SHP77 (cell line): ENCODE measurements around the gene ADPGK.
"Not testable (repeated sequence)": the region's sequence is repeated elsewhere in the genome, so short reads cannot be mapped to it uniquely, and the experiment has no call there.

Experiments
- DNase-seq, 2 experiments: peaks; one replicate each; lab custom pipeline; 2025; lab: John Stamatoyannopoulos, UW

ADPGK gene

DNA sequence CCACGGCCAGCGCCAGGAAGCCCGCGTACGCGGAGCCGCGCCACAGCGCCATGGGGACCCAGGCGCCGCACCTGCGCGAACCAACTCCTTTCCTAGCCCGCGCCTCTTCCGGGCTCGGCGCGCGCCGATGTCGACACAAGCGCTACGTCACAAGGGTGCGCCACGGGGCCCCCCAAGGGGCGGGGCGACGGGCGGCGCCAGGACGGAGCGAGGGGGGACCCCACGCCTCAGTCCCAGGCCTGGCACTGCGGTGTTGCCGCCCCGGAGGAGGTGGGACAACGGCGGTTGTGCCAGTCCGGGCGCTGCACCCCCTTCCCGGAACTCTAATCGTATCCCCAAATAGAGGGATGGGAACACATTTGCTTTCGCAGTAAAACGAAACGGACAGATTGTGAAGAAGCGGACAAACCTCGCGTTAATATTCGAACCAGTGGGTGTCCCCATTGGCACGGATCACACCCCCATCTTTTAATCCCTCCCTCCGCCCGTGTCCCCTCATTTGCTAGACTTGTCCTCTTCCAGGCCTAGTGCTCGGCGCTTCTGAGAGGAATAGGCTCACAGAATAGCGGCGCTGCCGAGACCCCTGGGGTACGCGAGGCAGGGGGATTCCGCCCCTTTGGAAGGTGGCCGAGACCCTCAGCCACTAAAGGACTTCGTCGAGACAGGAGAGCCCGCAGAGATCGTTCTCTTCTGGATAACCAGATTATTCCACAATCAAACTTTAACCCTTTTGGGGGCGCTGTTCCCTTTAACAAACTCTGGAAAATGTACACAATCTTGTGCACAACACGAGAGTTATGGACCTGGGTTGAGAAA, at the start of gene ADPGK:
TSS of gene ADPGK (minus strand) at position 119 of the 816 bp plus-strand sequence. CDS start at position 52, 67 bp downstream.
- DNase-seq, result peak; percentile 80 to 81

DNA sequence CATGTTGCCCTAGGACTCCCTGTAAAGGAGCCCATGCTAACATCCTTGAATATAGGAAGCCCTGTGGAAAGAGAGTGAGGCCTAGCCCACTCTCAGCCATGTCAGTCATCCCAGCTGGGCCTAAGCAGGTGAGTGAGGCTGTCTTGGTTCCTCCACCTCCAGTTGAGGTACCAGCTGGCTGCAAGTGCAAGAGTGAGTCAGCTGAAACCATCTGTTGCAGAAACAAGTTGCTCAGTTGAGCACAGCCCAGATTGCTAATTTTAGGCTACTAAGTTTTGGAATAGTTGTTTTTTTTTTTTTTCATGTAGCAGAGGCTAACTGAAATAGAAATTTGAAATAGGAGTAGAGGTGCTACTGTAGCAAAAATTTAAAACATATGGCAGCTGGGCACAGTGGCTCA, 43.7 kb upstream of the ADPGK start:
- no peak for DNase-seq

DNA sequence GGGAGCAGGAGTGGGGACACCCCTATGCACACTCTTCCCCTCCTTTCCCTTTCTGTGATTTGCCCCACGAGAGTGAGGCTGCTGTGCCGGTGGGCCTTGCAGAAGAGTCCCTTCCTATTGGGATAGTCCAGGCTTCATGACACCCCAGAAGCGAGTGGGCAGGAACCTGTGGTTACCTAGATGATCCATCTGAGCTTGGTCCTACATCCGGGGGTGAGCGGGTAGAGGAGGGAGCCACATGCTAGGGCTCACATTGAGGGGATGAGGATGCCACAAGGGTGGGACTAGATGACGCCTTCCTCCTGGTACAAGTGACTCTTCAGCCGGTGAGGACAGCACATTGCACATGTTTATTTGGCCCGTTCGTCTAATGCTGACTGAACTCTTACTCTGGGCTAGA, 43.1 kb upstream of the ADPGK start:
- DNase-seq, result no peak

DNA sequence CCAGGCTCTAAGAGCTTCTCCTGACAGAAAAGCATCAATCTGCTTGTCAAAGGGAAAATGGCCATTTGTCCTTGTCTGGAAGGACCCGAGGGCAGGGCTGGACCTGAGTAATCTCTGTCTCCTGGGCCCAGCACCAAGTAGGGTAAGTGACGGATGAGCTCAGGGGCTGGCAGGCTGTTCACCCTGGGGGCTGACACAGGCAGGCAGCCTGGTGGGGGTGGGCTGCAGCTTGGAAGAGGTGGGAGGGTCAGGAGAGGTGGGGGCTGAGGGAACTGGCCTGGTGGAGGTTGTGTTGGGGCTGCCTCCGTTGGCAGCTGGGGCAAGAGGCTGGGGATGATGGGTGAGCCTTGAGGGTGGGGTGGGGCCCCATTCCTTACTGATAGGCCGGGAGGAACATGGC, 42.3 kb upstream of the ADPGK start:
- DNase-seq, result no peak

DNA sequence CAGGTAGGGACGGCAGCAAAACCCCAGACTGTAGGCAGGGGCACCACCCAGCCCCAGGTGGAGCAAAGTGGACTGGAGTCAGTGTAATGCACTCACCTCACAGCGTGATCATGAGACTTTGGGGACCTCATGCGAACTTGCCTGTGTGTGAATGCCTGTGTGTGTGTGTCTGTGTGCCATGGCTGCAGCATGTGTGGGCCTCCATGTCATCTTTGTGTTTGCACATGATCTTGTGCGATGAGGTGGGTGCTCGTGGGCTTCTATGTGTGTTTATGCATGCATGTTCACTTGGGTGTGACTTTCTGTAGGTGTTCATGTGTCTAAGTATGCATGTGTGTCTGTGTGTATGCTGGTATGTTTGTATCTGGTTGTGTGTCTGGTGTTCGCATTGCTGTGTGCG, 41.2 kb upstream of the ADPGK start:
- no peak for DNase-seq

DNA sequence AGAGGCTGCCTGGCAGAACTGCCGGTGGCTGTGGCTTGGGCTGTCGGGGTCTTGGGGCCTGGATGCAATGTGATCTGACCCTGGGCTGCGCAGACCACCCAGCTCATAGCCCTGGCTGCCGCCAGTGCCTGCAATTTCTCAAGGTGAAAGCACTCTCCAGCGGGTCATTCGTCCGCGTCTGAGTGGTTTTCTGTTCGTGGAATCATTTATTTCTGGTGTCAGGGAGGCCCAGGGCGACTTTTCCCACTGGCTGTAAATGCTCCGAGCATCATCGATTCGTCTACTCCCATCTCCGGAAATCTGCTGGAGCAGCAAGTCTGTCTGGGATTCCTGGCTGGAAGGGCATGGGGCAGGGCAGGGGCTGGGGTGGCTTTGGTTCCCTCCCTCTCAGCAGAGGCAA, 40.6 kb upstream of the ADPGK start:
- DNase-seq, result no peak

DNA sequence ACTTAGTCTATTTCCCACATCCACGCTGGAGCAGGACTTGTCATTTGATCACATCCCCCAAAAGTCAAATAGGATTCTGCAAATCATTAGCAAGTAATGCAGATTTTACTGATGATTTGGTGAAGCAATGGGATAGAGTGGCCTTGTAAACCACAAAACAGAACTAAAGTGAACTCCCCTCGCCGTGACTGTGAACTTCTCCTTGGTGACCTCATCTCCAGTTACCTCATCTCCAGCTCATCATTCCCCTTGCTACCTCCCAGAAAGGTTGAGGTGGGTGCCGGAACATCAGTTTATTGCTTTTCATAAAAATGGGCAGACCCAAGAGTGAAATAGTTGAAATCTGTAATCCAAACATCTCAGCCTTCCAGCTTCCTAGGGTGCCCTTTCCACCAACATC, 36.7 kb upstream of the ADPGK start:
- no peak for DNase-seq

DNA sequence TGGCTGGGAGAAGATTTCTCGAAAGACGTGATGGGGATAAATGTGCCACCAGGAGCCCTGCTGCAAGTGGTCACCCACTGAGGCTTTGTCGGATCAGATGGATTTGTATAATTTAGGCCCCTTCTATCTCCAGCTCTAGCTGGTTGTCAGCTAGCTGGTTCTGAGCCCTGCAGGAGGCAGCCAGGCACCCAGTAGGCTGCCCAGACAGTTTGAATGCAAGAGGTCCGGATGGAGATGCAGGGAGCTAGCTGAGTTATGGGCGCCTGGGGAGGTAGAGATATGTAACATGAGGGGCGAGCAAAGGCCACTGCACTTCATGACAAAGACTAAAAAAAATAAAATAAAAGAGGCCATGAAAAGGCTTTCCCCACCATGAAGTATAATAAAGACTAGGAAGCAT, 35.1 kb upstream of the ADPGK start:
- no peak for DNase-seq

DNA sequence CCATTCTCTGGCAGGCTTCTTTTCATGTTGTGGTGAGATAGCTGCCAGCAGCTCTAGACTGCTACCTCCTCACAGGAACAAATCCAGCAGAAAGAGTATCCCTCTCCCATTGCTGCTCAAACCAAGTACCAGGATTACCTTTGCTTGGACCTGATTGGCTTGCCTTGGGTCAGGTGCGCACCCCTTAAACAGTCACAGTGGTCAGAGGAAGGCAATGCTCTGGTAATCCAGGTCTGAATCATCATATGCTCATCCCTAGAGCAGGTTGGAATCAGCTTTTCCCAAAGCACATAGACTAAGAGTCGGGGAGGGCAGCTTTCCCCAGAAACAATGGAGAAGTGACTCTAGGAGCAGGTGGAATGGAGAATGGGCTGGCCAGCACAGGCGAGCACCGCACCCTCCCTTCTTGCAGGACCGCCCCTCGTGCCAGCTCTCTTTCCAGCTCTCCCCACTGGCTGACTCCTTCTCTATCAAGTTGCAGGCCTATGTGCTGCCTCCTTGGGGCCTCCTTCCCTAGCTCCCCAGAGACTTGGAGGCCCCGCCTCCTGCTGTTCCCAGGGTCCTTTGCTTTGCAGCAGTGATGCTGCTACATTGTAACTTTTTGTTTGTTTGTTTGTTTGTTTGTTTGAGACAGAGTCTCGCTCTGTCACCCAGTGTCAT, 29.9 kb upstream of the ADPGK start:
- no peak for DNase-seq

DNA sequence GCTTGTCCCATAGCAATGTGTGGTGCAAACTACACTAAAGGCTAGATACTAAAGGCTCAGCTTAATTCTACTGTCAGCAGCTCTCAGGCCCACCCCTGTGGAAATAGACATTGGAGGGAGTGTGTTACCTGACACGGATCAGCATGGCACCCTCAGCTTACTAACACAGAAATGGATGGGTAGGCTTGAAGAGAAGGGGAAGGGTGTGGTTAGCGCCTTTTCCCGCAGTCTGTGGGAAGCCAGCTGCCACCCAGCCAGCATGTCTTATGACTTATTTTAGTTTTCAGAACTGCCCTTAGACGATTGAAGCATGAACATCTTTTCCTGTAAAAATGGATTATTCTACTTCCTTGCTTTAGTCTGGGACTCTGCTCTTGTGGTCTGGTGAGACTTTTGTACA, 25.8 kb upstream of the ADPGK start:
- no peak for DNase-seq

DNA sequence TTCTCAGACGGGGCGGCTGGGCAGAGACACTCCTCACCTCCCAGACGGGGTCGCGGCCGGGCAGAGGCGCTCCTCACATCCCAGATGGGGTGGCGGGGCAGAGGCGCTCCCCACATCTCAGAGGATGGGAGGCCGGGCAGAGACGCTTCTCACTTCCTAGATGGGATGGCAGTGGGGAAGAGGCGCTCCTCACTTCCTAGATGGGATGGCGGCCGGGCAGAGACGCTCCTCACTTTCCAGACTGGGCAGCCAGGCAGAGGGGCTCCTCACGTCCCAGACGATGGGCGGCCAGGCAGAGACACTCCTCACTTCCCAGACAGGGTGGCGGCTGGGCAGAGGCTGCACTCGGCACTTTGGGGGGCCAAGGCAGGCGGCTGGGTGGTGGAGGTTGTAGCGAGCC, 23.8 kb upstream of the ADPGK start:
- DNase-seq, result not testable (repeated sequence)

DNA sequence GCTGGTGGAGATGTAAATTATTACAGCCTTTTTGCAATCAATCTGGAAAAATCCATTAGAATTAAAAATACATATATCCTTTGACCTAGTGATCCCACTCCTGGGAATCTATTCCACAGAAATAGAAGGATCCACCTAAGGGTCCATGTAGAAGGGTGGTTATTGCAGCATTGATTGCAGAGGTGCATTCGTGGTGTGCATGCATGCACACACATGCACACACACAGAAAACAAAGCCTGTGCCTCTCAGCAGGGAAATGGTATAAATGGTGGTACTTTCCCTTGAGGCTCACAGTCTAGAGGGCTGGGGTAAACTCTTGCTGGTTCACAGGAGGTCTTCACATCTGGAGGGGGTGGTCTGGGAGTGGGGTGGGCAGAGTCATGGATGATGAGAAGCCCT, 19.4 kb upstream of the ADPGK start:
- DNase-seq, result no peak

DNA sequence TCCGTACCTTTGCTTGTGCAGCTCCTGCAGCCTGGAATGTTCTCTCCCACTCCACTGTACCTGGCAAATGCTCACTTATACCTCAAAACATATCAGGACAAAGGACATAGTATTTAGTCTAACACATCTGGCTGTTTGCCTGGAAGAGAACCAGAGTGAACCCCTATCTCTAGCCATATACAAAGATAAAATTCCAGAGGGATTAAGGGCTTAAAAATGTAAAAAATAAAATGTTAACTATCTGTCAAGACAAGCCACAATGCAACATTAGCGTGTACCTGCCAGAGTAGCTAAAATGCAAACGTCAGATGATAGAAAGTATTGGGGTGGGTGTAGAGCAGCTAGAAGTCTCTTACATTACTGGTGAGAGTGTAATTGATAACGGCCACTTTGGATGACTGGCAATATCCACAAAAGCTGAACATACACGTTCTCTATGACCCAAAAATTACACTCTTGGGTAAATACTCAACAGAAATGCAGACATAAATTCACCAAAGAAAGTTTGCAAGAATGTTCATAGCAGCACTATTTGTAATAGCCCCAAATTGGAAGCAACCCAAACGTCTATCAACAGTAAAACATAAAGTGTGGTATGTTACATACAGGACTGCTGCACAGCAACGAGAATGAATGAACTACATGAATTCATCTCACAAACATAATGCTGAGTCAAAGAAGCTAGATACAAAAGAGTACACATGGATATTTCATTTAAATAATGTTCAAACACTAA, 18.2 kb upstream of the ADPGK start:
- no peak for DNase-seq

DNA sequence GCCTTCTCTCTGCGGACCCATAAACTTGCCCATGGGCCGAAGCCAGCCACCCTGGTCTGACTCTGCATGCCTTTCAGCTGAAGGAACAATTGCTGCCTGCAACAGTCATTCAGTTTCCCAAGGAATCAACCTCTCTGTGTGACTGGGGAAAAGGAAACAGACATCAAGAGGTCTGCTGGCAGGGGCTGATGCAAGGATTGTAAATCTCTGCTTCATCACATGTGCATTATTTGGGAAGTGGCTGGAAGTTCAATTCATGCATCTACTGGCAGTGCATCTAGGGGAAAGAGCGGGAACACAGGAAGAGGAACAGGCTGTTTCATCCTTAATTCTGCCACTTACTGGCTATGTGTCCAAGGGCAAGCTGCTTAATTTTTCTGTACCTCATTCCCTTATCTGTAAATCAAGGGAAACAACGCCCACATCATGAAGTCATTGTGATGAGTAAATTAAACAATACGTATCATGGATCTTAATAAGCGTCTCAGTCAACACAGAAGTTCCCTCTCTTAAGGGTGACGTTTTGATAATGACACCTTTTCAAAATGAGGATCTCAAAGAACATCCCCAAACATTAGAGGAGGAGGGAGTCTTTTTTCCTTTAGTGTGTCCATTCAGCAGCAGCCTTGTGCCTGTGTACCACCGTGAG, 17.4 kb upstream of the ADPGK start:
- DNase-seq, result no peak

DNA sequence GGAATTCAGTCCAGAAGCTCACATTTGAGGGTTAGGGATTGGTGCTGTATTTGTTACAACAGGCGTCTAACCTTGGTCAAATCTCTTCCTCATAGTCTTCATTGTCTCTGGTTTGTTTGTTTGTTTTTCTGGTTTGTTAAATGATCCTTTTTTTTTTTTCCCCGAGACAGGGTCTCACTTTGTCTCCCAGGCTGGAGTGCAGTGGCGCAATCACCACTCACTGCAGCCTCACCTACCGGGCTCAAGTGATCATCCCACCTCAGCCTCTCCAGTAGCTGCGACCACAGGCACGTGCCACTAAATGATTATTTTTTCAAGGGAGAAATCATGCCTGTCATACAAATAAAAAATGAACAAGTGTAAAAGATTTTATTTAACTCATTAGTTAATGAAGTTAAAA, 14.3 kb upstream of the ADPGK start:
- DNase-seq, result no peak

DNA sequence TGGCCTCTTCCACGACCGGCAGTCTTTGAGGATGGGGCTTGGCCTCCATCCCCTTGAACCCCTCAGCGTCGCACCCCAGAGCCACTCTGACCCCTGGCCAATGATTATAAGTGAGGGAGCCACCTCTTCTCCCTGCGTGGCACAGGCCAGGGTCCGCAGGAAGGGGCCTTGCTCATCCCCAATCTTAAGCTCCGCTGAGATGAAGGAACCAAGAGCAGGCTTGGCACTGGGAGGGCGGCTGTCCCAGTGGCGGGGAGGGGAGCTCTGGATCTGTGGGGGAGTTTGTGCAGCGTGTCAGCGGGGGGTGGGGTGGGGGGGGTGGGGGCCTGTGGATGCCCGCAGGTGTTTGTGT, 13.8 kb upstream of the ADPGK start:
- no peak for DNase-seq

DNA sequence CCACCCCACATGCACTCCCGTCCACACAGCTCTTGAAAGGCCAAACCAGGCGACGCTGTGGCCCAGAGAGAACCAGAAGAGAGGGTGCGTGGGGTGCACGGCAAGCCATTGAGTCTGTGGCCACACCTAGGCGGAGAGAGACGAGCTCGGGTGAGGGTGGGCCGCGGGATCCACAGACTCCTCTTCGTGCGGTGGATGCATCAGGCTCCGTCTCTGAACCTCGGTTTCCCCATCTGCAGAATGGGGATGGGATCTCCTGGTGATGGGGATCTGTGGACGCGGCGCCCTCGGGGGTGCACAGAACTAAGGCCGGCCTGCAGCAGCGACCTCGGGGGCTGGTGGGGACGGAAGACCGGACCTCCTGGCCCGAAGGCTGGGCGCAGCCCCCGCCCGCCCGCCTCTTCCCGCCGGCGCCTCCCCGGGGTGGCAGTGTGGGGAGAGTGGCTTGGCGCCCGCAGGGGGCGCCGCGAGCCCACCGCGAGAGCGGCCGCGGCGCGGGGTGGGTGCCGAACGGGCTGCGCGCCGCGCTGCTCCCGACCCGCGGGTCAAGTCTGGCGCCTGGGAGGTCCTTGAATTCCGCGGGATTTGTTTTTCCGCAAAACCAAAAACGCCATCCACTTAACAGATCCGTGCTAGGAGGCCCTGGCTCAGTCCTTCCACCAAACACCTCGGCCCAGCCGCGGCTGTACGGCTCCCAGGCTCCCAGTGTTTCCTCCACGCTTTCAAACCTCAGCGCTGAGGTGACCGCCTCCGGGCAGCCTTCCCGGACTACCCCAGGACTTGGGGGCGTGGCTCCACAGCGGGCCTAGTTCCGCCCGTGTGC, 13.2 kb upstream of the ADPGK start:
- DNase-seq, result no peak

DNA sequence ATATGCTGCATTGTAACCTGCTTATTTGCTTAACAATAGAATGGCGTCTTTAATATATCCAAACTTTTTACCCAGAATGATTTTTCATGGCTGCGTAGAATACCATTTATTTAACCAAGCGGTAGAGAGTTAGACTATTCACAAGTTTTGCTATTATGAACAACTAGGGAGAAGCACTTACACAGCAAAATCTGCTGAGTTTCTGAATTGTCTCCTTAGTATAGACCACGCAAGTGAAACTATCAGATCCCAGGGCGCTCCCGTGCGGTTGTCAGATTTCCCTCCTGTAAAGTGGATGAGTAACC, 12.6 kb upstream of the ADPGK start:
- DNase-seq, result no peak

DNA sequence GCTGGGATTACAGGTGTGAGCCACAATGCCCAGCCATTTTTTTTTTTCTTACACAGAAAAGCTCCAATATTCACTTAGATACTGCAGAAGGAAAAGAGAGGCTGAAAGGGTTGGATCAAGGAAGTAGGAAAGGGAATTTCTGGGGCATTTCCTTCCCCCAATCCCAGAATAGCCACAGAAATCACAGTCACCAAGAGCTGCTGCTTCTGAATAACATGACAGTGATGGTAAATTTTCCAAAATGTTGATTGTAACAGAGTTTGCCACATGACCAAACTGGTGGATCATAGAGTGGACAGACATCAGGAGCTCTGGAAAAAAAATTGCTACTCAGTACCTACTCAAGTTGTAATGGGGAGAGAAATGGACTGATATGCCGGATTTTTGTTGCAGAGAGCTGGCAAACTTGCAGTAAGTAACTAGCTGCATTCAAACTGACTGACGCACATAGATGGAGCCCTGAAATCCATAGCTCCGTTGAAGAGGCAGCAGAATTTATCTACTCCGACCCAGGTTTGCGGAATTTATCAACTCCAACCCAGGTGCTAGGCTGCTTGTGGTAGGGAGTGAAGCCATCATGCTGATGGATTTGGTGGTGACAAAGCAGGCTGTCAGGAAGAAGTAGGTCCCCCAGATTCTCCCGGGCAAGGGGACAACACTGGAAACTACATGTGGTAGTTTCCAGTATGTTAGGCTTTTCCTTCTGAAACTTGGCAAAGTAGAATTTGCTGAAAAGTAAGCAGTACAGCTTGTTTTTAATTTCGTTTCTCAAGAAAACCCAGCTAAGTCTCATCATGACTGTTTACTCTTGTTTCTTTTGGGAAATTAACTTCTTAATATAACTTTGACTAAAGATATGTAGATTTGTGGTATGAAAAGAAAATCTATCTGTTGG, 10.5 kb upstream of the ADPGK start:
- no peak for DNase-seq

DNA sequence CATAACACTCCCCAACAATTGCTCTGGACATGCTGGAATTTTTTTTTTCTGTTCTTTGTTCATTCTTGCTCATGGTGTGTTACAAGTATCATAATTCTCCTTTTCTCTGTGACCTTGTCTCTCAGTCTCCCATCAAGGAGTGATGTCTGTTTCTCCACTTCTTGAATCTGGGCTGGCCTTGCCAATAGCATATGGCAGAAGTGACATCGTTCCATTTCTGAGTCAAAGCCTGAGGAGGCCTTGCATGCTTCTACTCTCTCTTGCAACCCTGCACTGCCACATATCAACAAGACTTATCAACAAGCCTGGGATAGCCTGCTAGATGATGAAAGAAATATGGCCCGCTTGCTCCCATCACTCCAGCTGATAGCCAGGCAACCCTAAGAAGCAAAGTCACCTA, 8.9 kb upstream of the ADPGK start:
- DNase-seq, result no peak
